GM12891 (cell line): ENCODE data around the gene BDH1.

Experiments used
- DNase-seq: peaks from one replicate; pipeline ENCODE4 v3.0.0; 2011; ENCODE audit warnings: low spot score; ENCODE audit not compliant: insufficient read length
- FAIRE-seq: peaks from 2 replicates; lab custom pipeline; 2011; peaks lifted over from hg19 to GRCh38; lab: Jason Lieb, UNC
- PAX5 ChIP-seq: IDR thresholded peaks from 2 replicates; pipeline ENCODE4 v1.6.1; 2011; ENCODE audit warnings: low read length, moderate library complexity, mild to moderate bottlenecking; ENCODE audit not compliant: insufficient read depth, severe bottlenecking
- POLR2A ChIP-seq: IDR thresholded peaks from 2 replicates; pipeline ENCODE4 v1.6.1; 2011; ENCODE audit warnings: low read depth, low read length, control low read depth
- POLR2AphosphoS5 ChIP-seq: IDR thresholded peaks from 2 replicates; pipeline ENCODE4 v1.6.1; 2011; ENCODE audit warnings: low read depth, low read length, control low read depth
- POU2F2 ChIP-seq: IDR thresholded peaks from 2 replicates; pipeline ENCODE4 v1.6.1; 2011; ENCODE audit warnings: low read depth, mild to moderate bottlenecking, control low read depth, low read length, moderate library complexity
- SPI1 ChIP-seq: IDR thresholded peaks from 2 replicates; pipeline ENCODE4 v1.6.1; 2011; ENCODE audit warnings: low read depth, low read length, control low read depth
- TAF1 ChIP-seq: IDR thresholded peaks from 2 replicates; pipeline ENCODE4 v1.6.1; 2011; ENCODE audit warnings: low read depth, low read length, control low read depth

Gene BDH1

GRCh38 chr3:197499427-197499826, 56.3 kb downstream of the BDH1 start:
- no peak for FAIRE-seq
- DNase-seq: no peak
- TF ChIP-seq SPI1 (no peak), POLR2AphosphoS5 (no peak), TAF1 (no peak)

DNA sequence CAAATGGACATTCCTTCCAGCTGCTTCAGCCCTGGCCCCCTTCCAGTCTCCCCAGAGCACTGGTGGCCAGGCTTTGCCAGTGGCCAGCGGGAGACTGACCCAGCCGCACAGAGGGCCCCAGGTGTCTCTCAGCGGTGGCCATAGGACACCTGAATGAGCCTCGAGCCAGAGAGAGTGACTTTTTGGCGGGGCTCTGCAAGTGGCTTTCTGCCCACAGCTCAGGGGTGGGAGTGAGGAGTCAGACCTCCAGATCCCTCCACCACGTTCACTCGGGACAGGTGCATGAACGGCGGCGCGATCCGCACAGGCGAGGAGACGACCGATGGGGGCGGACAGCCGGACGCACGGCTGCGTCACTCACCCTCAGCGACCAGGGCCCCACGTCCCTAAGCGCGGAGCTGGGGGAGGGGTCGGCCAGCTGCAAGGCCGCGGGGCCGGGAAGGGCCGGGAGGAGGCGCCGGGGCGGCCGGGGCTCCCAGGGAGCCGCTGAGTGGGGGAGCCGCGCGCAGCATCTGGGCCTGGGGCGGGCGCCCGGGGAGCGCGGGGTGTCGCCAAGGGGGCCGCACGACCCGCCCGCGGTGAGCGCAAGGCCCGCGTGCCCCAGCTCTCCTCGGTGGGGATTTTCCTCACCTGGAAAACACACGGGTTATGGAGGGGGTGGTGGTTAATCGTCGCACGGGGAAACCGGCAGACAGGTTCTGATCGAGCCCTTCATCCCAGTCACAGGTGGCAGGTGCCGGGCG, 57.1 kb downstream of the BDH1 start:
- no peak for FAIRE-seq
- TF ChIP-seq TAF1: no peak
- no peak for TF ChIP-seq PAX5
- TF ChIP-seq POU2F2: no peak
- no peak for TF ChIP-seq POLR2AphosphoS5
- no peak for TF ChIP-seq POLR2A
- no peak for TF ChIP-seq SPI1
- DNase-seq: no peak

- FAIRE-seq: no peak
- TF ChIP-seq SPI1: no peak
- TF ChIP-seq POLR2A: no peak
- TF ChIP-seq PAX5: no peak
- no peak for TF ChIP-seq POLR2AphosphoS5
- no peak for TF ChIP-seq TAF1
- TF ChIP-seq POU2F2: no peak
- DNase-seq: no peak
These were observed 59.0 kb downstream of the BDH1 start for GRCh38 chr3:197496746-197497125.

DNA sequence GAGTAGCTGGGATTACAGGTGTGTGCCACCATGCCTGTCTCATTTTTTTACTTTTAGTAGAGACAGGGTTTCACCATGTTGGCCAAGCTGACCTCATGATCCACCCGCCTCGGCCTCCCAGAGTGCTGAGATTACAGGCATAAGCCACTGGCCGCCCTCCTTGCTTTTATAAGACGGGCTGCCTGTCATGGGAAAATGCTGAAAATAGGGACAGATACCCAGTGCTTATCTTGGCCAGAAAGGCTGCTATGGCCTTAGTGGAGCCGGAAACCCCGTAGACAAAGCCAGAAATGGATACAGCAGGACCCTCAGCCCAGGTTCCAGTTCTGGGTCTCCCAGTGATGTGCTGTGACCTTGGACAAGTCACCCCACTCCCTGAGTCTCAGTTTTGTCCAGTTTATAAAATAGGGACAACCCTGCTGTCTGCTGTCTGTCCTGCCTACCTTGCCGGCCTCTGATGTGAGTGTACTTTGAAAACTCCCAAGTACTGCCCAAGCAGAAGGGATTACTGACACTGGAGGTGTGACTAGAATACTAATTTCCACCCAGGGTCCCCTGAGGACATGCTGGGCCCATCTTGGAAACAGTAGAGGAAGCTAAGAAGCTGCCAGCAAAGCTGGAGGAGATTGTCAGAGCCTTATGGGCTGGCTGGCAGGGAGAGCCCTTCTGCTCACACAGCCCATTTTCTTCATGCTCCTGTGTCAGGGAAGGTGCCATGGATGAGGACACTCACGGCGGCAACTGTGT, 59.6 kb downstream of the BDH1 start:
- no peak for TF ChIP-seq POLR2A
- no peak for TF ChIP-seq POLR2AphosphoS5
- TF ChIP-seq SPI1: no peak
- no peak for TF ChIP-seq PAX5
- no peak for TF ChIP-seq POU2F2
- no peak for TF ChIP-seq TAF1
- no peak for DNase-seq
- no peak for FAIRE-seq

- TF ChIP-seq PAX5 (no peak), TAF1 (no peak), POU2F2 (no peak), POLR2A (no peak), SPI1 (no peak), POLR2AphosphoS5 (no peak)
- DNase-seq (no peak), FAIRE-seq (no peak)
These were observed 60.3 kb downstream of the BDH1 start for GRCh38 chr3:197495499-197495898.

DNA sequence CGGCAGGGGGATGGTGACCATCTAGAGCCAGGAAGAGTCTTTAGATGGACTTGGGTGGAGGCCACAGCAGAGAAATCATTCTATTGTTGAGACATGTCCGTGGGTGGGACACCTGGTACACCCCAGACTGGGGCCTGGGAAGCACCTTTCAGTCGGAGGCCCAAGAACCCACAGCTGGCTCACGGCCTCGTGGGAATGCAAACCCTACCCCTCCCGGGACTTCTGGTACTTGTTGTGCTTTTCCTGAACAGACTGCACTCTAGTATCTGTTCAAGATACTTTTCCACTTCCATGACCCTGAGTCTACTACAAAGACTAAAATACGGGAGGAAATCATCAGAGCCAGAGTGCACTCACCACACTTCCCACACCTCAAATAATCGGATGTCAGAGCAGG, 60.7 kb downstream of the BDH1 start:
- no peak for DNase-seq
- FAIRE-seq: no peak
- TF ChIP-seq PAX5 (no peak), SPI1 (no peak), TAF1 (no peak), POU2F2 (no peak), POLR2A (no peak), POLR2AphosphoS5 (no peak)

DNA sequence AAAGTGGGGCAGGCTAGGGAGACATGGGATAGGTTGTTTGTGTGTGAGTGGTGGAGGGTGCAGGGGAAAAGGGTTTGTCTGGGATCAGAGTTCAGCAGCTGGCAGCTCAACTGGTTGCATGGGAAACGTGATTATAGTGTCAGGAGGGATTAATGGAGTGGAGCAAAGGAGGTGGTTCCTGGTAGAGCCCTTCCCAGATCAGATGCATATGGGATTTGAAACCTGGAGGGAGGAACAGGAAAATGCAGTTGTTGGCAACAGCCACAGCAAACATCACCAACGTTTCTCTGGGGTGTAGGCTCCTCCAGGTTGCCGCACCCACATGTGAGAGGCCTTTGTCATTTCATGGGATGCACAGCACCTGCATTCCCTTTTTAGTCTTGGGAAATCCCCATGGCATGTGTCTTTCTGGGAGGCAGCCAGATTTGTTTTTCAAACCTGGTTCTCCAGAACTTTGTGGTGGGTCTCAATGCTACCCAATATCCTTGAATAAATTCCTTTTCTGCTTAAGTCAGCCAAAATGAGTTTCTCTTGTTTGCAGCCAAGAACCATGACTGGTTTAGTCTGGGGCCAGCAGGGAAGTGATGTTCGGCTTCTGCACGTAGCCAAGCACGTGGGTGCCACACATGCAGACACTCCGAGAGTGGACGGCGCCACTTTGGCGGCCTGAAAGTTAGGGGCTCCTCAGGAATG, 61.3 kb downstream of the BDH1 start:
- DNase-seq (no peak), FAIRE-seq (no peak)
- TF ChIP-seq TAF1 (no peak), POLR2A (no peak), POLR2AphosphoS5 (no peak), PAX5 (no peak), SPI1 (no peak), POU2F2 (no peak)

GRCh38 chr3:197493049-197493448, 62.7 kb downstream of the BDH1 start:
- DNase-seq: no peak
- no peak for TF ChIP-seq SPI1
- TF ChIP-seq POLR2A: no peak
- no peak for TF ChIP-seq TAF1
- TF ChIP-seq POU2F2: no peak
- no peak for TF ChIP-seq POLR2AphosphoS5
- no peak for TF ChIP-seq PAX5
- no peak for FAIRE-seq

- no peak for DNase-seq
- no peak for FAIRE-seq
These were observed 63.7 kb downstream of the BDH1 start for GRCh38 chr3:197491923-197492664.

More at GRCh38 chr3:197491923-197492664, 63.7 kb downstream of the BDH1 start:
- no peak for TF ChIP-seq POLR2A
- TF ChIP-seq POLR2AphosphoS5: no peak
- no peak for TF ChIP-seq TAF1
